Astrocyte (in vitro differentiated cells and primary cell): ENCODE data around the gene ZC3H18. TPM values are rescaled to one million over a fixed set of nuclear protein-coding genes. Genes with fewer than 3 reads are reported as not detected.

Experiments
- DNase-seq: peaks from one replicate; pipeline ENCODE4 v3.0.0-alpha.2; 2010; ENCODE audit warnings: low read depth
- FAIRE-seq: peaks from 2 replicates; lab custom pipeline; 2011; peaks lifted over from hg19 to GRCh38; lab: Jason Lieb, UNC
- H2AFZ ChIP-seq: 2 replicates; pipeline ENCODE4 v1.6.0; 2012; ENCODE audit warnings: low read depth, low read length, inconsistent platforms
- H3K27ac ChIP-seq: 2 replicates; pipeline ENCODE4 v1.5.1; 2011; ENCODE audit warnings: low read depth, low read length, inconsistent platforms
- H3K27me3 ChIP-seq: 2 replicates; pipeline ENCODE4 v1.6.0; 2011; ENCODE audit warnings: low read length, inconsistent platforms; ENCODE audit not compliant: insufficient read depth
- H3K36me3 ChIP-seq: 2 replicates; pipeline ENCODE4 v1.5.1; 2011; ENCODE audit warnings: low read length, inconsistent platforms; ENCODE audit not compliant: insufficient read depth
- H3K4me1 ChIP-seq: 2 replicates; pipeline ENCODE4 v1.5.1; 2011; ENCODE audit warnings: low read length, inconsistent platforms; ENCODE audit not compliant: insufficient read depth
- H3K4me2 ChIP-seq: 2 replicates; pipeline ENCODE4 v1.6.0; 2012; ENCODE audit warnings: low read length, inconsistent platforms
- H3K4me3 ChIP-seq: 2 replicates; pipeline ENCODE4 v1.5.1; 2011; ENCODE audit warnings: low read depth, mild to moderate bottlenecking, low read length, inconsistent platforms; ENCODE audit not compliant: insufficient read depth
- H3K79me2 ChIP-seq: 2 replicates; pipeline ENCODE4 v1.6.0; 2012; ENCODE audit warnings: mild to moderate bottlenecking, low read length, inconsistent platforms; ENCODE audit not compliant: insufficient read depth
- H3K9ac ChIP-seq: 2 replicates; pipeline ENCODE4 v1.6.0; 2012; ENCODE audit warnings: mild to moderate bottlenecking, low read length, inconsistent platforms
- H3K9me3 ChIP-seq: 2 replicates; pipeline ENCODE4 v1.5.1; 2012; ENCODE audit warnings: low read depth, mild to moderate bottlenecking, low read length, inconsistent platforms; ENCODE audit not compliant: insufficient read depth
- H4K20me1 ChIP-seq: 2 replicates; pipeline ENCODE4 v1.6.0; 2012; ENCODE audit warnings: low read length, inconsistent platforms; ENCODE audit not compliant: insufficient read depth
- H3K27ac Mint-ChIP-seq: one replicate; pipeline ENCODE4 v1.8.0; 2021; ENCODE audit warnings: mild to moderate bottlenecking, mixed read lengths; ENCODE audit not compliant: unreplicated experiment
- H3K27me3 Mint-ChIP-seq: one replicate; pipeline ENCODE4 v1.8.0; 2021; ENCODE audit warnings: low read depth, mixed read lengths; ENCODE audit not compliant: unreplicated experiment
- H3K36me3 Mint-ChIP-seq: one replicate; pipeline ENCODE4 v1.8.0; 2021; ENCODE audit warnings: low read depth, mixed read lengths; ENCODE audit not compliant: unreplicated experiment
- H3K4me1 Mint-ChIP-seq: one replicate; pipeline ENCODE4 v1.8.0; 2021; ENCODE audit warnings: low read depth, mixed read lengths; ENCODE audit not compliant: unreplicated experiment
- H3K4me3 Mint-ChIP-seq: one replicate; pipeline ENCODE4 v1.8.0; 2021; ENCODE audit warnings: mild to moderate bottlenecking, moderate library complexity, mixed read lengths; ENCODE audit not compliant: unreplicated experiment
- H3K9me3 Mint-ChIP-seq: one replicate; pipeline ENCODE4 v1.8.0; 2021; ENCODE audit warnings: mild to moderate bottlenecking, mixed read lengths; ENCODE audit not compliant: unreplicated experiment
- EZH2 ChIP-seq: IDR thresholded peaks from 2 replicates; pipeline ENCODE4 v1.6.1; 2012; ENCODE audit warnings: mild to moderate bottlenecking, low read length, inconsistent platforms; ENCODE audit not compliant: insufficient read depth
- total RNA-seq: library from RNA; stranded (reverse); gene quantifications from 2 replicates; pipeline ENCODE4 v1.2.1, GENCODE V29; 2021
- TF ChIP-seq, protein P1 (sequence below): IDR thresholded peaks from 2 replicates; pipeline ENCODE4 v1.5.1; 2011; ENCODE audit warnings: low read depth, mild to moderate bottlenecking, inconsistent platforms, low read length, moderate library complexity; ENCODE audit not compliant: insufficient read depth

The ZC3H18 gene
- total RNA-seq, 1 donor from 2014 or later: 32.8 TPM

DNA sequence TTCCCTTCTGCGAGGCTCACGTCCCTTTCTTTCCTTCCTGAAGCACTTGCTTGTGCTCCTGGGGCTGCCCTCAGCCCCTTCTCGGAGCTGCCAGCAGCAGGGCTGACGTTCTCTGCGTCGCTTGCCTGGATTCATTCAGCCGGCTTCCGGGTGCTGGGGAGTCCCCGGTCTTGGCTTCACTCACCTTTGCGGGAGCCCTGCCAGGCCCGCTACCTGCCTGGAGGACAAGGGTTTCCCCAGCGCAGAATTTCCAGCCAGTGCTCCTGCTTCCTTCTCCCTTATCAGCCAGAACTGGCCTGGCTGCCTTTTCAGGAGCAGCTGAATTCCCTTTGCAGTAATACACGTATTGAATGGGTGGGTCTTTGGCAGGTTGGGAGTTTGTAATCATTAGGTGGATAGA is 46.1 kb downstream of the ZC3H18 start:
- Histone ChIP-seq H3K79me2 (peaks cover 47% of the 10 kb centered on the region), H3K27me3 (no peaks in the 10 kb centered on the region), H2AFZ (no peak overlapping the region), H3K36me3 (no peaks in the 10 kb centered on the region), H3K9me3 (no peaks in the 10 kb centered on the region), H3K27ac (no peak overlapping the region), H4K20me1 (peaks cover 88% of the 10 kb centered on the region), H3K4me1 (no peaks in the 10 kb centered on the region), H3K4me2 (no peak overlapping the region), H3K9ac (no peak overlapping the region), H3K4me3 (no peak overlapping the region)
- FAIRE-seq (no peak), DNase-seq (no peak)
- H3K9me3 Mint-ChIP-seq: no peaks in the 10 kb centered on the region
- no peak for TF ChIP-seq EZH2
- TF ChIP-seq, protein P1, sequence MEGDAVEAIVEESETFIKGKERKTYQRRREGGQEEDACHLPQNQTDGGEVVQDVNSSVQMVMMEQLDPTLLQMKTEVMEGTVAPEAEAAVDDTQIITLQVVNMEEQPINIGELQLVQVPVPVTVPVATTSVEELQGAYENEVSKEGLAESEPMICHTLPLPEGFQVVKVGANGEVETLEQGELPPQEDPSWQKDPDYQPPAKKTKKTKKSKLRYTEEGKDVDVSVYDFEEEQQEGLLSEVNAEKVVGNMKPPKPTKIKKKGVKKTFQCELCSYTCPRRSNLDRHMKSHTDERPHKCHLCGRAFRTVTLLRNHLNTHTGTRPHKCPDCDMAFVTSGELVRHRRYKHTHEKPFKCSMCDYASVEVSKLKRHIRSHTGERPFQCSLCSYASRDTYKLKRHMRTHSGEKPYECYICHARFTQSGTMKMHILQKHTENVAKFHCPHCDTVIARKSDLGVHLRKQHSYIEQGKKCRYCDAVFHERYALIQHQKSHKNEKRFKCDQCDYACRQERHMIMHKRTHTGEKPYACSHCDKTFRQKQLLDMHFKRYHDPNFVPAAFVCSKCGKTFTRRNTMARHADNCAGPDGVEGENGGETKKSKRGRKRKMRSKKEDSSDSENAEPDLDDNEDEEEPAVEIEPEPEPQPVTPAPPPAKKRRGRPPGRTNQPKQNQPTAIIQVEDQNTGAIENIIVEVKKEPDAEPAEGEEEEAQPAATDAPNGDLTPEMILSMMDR: no peak
- peaks cover 12% of the 10 kb centered on the region for H3K36me3 Mint-ChIP-seq
- no peak overlapping the region for H3K27ac Mint-ChIP-seq
- H3K27me3 Mint-ChIP-seq: no peaks in the 10 kb centered on the region
- H3K4me1 Mint-ChIP-seq: no peaks in the 10 kb centered on the region
- H3K4me3 Mint-ChIP-seq: no peak overlapping the region

DNA sequence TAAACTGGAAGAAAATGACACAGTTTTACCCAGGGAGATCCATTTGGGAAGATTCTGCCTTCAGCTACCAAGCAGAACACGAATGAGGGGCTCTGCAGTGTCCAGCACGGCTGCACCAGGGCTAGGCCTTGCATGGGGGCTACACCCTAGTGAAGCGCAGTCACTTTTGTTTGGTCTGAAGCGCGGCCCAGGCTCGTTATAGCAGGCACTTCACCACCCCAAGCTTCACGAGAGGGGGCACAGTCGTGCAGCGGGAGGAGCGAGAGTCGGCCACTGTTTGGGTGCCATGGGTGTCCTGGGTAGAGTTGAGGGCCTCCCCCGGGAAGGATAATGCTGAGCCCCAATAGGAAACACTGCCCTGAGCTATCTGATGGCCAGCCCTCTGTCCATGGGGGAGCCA is 46.5 kb downstream of the ZC3H18 start:
- Mint-ChIP-seq H3K27me3 (no peaks in the 10 kb centered on the region), H3K36me3 (peaks cover 12% of the 10 kb centered on the region), H3K4me3 (no peak overlapping the region), H3K9me3 (no peaks in the 10 kb centered on the region), H3K4me1 (no peaks in the 10 kb centered on the region), H3K27ac (no peak overlapping the region)
- H3K9me3 ChIP-seq: no peaks in the 10 kb centered on the region
- no peak for TF ChIP-seq EZH2
- H3K36me3 ChIP-seq: no peaks in the 10 kb centered on the region
- no peak overlapping the region for H2AFZ ChIP-seq
- no peak overlapping the region for H3K9ac ChIP-seq
- H3K4me2 ChIP-seq: no peak overlapping the region
- no peak overlapping the region for H3K27ac ChIP-seq
- FAIRE-seq (no peak), DNase-seq (no peak)
- H3K4me3 ChIP-seq: no peak overlapping the region
- H3K27me3 ChIP-seq: no peaks in the 10 kb centered on the region
- peaks cover 47% of the 10 kb centered on the region for H3K79me2 ChIP-seq
- peaks cover 85% of the 10 kb centered on the region for H4K20me1 ChIP-seq
- no peaks in the 10 kb centered on the region for H3K4me1 ChIP-seq

DNA sequence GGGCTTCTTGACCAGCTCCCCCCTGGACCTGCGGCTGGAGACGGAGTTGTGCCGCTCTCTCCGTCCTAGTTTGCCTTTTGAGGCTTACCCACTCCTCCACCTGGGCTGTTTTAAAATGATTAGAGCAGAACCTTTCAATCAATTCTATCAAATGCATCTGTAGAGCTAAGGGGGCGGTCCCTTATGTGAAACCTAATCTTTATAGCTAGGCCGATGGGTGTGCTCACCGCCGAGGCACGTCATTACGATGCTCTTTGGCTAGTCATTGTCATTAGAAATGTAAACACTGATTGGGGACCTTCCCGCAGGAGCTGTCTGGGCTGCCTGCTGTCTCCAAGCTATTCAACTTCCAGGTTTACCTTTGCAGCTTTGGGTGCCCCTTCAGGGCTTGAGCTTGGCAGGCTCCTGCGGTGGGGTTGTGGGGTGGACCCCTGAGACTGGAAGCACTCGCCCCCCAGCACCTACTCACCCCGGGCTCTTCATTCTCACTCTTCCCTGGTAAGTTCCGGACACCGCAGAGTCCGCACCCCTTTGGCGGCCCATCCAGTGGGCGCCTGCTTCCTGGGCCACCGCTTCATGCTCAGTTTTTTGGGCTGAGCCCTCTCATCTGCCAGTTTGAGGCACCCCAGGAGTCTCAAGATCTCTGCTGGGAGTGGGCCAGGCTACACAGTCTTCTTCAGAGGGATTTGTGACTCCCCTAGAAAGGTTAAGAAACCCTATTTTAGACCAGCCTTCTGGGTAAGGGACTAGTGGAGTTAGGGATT is 47.2 kb downstream of the ZC3H18 start:
- Histone ChIP-seq H3K79me2 (peaks cover 47% of the 10 kb centered on the region), H3K4me3 (no peak overlapping the region), H3K36me3 (peaks cover 3% of the 10 kb centered on the region), H3K4me2 (no peak overlapping the region), H4K20me1 (peaks cover 84% of the 10 kb centered on the region), H3K4me1 (no peaks in the 10 kb centered on the region), H3K9ac (no peak overlapping the region), H3K27ac (no peak overlapping the region), H3K27me3 (no peaks in the 10 kb centered on the region), H3K9me3 (no peaks in the 10 kb centered on the region), H2AFZ (no peak overlapping the region)
- no peaks in the 10 kb centered on the region for H3K4me1 Mint-ChIP-seq
- TF ChIP-seq EZH2: no peak
- TF ChIP-seq, protein P1: no peak
- peaks cover 12% of the 10 kb centered on the region for H3K36me3 Mint-ChIP-seq
- H3K27me3 Mint-ChIP-seq: no peaks in the 10 kb centered on the region
- H3K9me3 Mint-ChIP-seq: no peaks in the 10 kb centered on the region
- H3K4me3 Mint-ChIP-seq: no peak overlapping the region
- DNase-seq: no peak
- H3K27ac Mint-ChIP-seq: no peak overlapping the region
- FAIRE-seq: no peak
